ENCODE data around the gene ZNF804B.

The ZNF804B gene

DNA sequence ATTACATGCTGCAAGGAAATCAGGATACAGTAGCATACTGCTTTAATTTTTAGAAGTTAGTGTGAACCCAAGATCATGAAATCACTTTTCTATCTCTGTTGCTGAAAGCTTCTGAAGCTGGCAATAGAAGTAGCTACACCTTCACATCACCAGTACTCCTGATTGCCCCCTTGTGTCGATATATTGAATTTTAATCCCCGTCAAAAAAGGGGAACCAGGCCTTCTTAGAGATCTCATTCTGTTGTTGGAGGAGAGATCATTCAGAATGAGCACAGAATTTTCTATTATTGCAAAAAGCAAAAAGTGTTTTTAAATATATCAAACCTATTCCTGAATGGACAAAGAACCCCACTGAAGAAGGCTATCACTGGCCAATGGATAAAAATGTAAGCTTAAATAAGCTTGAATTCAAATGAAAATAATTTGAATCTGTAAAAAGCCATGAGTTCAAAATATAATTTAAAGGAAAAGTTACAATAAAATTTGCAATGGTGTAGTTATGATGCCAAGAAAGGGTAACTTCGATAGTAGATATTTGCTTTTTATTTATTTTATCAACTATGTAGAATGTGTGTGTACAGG is 75.7 kb downstream of the ZNF804B start:
- DNase-seq (ENCODE audit: low spot score) = no peak

DNA sequence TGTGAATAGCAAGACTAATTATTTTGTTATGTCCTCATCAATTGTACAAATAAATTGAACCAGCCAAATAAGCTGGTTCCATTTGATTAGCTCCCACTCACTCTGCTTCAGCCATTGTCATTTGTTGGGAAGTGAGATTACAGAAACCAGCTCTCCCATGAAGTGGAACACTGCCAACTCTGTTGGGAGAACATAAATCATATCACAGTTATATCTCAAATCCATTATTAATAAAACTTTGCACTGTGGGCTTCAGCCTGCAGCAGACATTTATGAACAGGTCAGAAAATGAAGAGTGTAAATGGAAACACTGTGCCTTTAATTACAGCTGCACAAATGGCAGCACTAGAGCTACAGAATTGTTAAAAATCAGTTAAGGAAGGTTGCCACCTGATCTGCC is 82.7 kb downstream of the ZNF804B start:
- DNase-seq (ENCODE audit: low spot score) = no peak

DNA sequence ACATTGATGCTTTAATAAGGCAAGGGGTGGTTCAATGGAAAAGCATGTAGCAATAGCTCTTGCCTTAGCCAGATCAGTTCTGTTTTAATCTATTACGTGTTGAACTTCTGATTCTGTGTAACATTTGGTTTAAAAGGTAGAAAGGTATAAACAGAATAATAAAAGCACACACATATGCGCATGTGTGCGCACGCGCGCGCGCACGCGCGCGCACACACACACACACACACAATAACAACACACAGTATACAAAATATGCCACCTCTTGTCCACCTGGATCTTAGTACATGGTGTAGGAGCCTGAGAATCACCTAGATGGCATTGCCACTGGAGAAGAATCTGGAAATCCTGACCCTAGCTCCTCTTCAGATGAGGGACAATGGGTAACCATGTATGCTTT is 85.6 kb downstream of the ZNF804B start:
- DNase-seq (ENCODE audit: low spot score) = no peak

DNA sequence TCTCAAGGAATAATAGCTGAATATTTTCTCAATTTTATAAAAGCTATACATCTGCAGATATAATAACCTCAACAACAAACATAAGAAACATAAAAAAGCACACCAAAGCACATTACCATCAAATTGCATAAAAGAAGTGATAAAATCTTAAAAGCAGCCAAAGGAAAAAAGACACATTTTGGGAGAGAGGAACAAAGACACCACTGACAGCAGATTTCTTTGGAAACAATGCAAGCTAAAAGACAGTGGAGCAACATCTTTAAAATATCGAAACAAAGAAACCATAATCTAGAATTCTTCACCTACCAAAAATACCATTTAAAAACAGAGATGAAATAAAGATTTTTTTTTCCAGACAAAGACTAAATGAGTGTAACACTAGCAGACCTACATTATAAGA is 91.7 kb downstream of the ZNF804B start:
- DNase-seq (ENCODE audit: low spot score) = no peak

DNA sequence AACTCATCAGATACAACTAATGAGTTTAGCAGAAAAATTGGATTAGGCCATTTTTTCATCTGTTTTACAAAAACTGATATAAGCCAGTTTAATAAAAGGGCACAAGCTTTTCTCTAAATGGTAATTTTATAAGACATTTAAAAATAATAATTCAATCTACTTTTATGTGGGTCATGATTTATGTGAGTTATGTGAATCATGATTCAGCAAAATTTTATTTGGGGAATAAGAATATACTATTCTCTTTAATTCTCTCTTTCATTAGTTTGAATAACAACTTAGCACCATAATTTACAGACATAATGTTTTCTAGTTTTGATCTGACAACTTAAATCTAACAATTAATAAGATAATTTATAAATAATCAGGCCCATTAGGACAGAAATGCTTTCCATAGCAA is 99.8 kb downstream of the ZNF804B start:
- DNase-seq (ENCODE audit: low spot score) = no peak

DNA sequence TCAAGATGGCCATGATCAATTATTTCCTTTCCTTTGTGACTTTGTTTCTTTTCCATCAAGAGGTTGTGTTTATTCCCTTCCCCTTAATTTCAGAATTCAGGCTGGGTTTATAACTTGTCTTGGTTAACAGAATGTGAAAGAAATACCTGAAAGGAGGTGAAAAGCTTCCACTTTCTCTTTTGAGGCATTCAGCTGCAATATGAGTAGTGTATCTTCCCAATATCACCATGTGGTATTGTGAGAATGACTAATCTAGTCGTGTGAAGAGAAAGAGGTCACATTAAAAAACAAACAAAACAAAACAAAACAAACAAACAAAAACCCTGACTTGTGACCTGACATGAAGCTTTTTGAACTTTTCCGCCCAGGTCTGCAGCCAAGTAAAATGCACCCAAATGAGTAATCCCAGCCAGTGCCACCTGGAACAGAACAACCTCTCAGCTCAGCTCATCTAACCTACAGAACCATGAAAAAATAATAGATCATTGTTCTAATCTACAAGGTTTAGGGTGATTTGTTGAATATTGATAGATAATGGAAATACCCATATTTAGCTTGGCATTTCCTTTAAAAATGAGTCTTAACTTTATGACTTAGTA is 106.9 kb downstream of the ZNF804B start:
- DNase-seq (ENCODE audit: low spot score) = no peak

DNA sequence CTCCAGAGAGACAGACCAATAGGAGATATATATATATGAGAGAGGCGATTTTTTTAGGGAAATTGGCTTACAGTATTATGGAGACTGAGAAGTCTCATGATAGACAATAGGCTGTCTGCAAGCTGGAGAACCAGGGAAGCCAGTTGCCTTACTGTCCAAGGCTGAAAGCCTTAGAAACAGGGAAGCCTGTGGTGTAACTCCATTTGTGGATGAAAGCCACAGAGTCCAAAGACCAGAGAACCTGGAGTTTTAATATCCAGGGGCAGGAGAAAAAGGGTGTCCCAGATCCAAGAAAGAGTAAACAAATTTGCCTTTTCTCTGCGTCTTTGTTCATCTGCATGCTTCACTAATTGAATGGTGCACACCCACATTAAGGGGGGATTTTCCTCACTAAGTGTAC is 107.7 kb downstream of the ZNF804B start:
- no peak for DNase-seq (ENCODE audit: low spot score)

DNA sequence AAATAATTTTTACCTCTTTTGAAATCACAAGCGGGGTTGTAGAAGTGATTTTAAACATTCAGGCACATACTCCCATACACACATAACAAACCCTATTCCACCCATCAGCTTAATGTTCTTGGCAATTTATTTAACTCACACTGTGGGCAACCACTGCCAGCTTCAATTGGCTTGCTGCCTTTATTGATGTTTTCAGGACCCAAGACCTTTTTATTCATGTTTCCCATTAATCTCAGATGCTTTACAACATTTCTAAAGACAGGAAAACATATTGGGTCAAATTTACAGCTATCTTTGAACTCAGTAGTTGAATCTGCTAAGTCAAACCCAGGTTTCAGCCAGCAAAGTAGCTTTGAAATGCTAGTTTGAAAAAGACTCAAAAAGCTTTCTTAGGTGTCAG is 109.0 kb downstream of the ZNF804B start:
- no peak for DNase-seq (ENCODE audit: low spot score)

DNA sequence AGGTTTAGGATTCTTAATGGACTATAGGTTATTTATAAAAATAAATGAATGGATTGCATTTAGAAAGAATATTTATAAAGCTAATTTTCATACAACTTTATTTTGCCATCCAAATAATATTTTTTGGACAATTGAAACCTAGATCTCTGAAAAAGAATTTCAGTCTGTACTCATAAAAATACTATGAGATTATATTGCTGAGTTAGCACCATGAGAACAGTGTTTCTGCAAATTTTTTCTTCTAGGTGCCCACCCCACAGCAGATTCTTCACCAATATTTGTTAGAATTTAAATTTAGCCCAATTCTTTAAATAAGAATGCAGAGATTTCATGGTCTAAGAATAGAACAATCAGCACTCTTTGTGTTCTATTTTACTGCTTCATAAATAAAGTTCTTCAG is 121.6 kb downstream of the ZNF804B start:
- DNase-seq (ENCODE audit: low spot score) = no peak

DNA sequence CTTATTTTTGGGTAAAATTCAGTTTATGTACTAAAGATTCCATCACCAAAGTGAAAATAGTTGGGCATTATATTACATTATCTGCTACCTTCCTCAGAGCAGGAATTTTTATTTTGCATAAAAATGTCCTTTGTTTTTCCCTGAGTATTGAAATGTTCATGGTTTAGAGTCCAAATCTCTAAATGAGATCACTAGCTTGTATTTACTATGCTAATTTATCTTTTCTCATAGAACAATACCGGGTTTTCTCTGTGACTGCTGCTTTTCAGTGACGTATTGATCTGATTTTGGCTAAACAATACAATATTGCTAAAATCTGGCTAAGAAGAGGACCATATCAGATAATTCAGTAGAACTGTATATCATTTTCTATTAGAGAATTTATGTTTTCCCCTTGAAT is 125.6 kb downstream of the ZNF804B start:
- DNase-seq (ENCODE audit: low spot score) = no peak

DNA sequence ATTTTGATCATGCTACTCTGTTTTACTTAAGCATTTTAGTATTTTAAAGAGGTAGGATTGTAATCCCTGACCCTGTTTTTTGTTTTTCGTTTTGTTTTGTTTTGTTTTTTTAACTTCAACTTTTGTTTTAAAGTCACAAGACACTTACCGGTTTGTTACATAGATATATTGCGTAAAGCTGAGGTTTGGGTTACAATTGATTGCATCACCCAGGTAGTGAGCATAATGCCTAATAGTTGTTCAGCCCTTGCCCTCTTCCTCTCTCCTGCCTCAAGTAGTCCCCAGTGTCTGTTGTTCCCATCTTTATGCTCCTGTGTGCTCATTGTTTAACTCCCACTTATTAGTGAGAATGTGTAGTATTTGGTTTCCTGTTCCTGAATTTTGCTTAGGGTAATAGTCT is 129.2 kb downstream of the ZNF804B start:
- no peak for DNase-seq (ENCODE audit: low spot score)

DNA sequence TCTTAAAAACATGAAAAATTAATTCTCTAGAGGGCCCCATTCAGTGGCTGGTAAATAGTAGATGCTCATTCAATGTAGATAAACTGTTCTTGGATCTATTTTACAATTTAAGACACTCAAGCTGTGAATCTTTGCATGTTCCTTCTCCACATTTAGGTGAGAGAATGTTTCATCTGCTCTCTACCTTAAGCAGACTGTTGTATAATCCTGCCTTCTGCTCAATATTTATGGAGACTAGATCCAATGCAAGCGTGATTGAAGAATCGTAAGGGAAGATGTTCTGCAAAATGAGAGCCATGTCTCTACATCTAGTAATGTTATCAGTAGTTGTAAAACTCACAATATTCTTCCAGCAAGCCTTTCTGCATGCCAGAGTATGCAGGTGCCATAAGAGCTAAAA is 151.0 kb downstream of the ZNF804B start:
- DNase-seq (ENCODE audit: low spot score) = no peak

DNA sequence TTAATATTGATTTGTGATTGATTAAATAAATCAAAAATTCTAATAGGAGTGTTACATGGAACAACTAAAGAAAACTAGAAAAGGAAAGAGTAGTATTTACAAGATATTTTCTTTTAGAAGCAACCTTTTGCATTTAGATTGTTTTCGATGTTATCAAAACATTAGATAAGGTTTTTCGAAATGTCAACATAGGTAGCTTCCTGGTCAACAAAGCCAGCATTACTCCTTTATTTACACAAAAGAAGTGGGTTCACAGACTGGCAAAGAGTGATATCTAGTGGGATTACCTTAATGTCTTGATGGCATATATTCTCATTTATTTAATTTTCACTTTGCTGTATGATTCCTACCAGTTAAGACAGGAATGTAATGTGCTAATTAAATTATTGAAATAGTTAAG is 153.4 kb downstream of the ZNF804B start:
- no peak for DNase-seq (ENCODE audit: low spot score)

DNA sequence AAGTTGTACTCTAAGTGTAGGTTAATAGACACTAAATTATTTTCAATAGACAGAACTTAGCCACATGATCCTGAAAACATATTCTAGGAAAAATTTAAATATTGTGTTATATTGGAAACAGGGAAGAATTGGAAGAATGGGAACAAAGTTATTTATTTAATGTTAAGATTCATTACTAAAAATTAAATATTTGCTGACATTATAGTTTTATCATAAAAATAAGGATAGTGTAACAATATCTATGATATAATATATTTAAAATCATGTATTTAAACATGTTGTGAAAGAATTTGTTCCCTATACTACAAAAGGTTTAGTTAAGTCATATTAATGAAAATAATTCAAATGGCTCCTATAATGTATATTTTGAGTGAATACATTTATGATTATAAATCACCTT is 156.1 kb downstream of the ZNF804B start:
- no peak for DNase-seq (ENCODE audit: low spot score)

DNA sequence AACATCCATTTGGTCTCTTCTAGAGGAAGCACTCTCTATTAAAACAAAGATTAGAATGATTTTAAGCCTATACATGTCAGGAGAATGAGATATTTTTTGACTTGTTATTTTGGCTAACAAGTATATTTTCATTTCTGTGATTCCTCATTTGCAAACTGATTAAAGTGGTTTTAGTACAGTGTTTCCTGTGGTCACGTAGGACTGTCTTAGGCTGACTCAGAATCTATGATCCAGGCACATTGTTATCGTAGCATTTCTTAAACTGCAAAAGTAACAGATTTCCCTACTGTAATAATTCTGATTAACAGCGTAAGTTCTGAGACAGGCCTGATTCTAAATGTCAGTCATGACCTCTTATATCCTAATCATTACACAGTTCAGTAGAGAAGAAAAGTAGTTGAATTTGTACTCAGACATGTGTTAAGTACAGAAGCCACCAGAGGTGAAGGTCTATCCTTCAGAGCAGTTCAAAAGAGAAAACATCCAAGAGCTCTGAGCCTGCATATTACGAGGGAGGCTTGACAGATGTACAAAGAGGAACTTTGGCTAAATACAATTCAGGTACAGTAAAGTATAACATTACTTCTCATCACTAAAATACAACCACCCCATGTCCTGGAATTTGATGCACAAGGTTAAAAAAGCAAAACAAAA is 160.1 kb downstream of the ZNF804B start:
- DNase-seq (ENCODE audit: low spot score) = no peak

DNA sequence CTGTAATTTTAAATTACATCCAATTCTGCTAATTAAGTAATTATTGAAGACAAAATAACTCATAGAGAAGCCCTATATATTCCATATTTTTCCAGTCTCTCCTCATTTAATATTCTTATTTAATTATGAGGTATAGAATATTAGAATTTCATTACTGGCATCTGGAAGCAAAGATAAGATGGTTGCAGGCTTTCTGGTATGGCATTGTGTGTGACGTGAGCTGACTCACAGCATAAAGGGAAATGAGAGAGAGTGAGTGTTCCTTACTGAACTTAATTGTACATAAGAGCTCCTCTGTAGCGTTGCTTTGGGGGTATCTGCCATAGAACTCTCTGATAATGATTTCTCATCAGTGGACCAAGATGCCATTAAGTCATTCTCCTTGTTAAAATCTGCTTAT is 163.4 kb downstream of the ZNF804B start:
- no peak for DNase-seq (ENCODE audit: low spot score)

DNA sequence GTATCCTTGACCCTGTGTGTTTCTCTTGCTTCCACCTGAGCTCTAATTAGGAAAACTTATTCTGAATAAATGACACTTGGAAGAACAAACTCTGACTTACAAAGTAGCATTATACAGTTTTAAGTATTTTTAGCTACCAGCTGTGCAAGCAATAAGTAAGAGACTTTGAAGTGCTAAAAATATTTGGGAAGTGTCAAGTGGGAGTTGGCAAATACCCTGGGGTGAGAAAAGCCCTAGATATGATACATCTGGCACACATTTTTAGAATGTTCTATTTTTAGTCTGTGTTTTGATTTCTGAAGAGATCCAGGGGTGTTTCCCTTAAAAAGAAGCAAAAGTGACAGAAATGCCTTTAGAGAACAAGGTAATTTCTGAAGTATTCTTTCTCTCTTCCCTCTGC is 168.8 kb downstream of the ZNF804B start:
- DNase-seq (ENCODE audit: low spot score) = no peak

DNA sequence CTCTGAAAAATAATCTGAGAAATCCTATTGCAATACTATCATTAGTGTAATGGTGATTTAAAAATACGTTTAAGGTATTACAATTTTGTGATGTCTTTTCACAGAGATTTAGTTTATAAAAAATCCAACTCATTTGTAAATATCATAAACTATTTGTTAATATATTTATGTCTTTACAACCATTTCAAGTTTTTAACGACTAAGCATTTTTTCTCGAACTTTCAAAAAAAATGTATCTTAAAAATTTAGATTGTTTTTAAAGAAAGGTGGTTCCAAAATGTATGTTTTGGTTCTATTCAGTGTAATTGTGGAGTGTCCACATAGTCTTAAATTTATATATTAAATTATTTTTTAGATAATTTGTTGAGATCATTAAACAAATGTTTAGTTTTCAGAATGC is 170.2 kb downstream of the ZNF804B start:
- DNase-seq (ENCODE audit: low spot score) = no peak

DNA sequence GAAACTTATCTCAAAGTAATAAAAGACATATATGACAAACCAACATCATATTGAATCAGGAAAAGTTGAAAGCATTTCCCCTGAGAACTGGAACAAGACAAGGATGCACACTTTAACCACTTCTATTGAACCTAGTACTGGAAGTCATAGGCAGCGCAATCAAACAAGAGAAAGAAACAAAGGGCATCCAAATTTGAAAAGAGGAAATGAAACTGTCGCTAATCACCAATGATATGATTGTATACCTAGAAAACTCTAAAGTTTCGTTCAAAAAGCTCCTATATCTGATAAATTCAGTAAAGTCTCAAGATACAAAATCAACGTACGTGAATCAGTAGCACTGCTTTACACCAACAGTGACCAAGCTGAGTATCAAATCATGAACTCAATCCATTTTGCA is 173.8 kb downstream of the ZNF804B start:
- DNase-seq (ENCODE audit: low spot score) = no peak

DNA sequence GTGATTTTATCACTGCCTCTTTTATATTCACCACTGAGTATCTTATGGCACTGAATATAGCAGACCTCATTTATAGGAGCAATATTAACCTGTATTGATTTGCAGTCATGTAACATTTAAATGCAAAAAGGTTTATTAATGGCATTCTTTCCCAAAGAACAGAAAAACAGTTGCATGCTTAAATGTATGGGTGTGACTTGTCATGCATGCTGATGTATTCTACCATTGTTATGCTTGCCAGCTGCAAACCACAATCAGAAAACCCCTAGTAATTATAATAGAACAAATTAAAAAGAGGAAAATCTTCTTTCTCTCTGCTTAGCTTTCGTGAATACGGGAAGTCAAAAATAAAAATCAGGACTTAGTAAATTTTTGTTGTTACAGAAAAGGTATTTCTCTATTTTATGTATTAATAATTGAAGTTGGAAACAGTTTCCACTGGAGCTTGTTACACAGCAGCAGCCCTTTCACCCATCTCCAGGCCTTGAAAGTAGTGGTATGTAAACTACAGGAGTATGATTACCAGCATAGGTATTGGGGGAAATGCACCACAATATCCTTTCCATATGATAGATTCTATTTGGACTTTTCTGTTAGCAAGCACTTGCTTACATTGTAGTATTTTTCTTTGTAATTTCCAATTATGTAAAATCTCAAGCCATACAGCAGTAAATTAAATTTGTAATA is 183.5 kb downstream of the ZNF804B start:
- no peak for DNase-seq (ENCODE audit: low spot score)

DNA sequence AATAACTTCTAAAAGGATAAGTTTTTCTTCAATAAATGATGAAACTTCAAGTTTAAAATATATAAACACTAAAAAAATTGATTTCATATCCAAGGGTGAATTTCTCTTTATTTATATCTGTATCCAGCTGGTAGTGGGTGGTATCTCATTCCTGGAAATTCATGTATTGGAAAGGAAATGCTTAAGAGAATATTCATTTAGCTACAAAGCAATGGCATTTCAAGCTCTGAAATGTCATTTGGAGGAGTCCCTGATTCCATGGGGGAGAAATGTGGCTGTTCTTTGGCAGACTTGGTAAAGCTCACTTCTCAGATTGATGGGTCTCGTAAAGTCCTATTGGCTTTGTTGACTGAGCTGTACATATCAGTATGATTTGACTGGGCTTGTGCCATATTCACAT is 192.3 kb downstream of the ZNF804B start:
- DNase-seq (ENCODE audit: low spot score) = no peak

DNA sequence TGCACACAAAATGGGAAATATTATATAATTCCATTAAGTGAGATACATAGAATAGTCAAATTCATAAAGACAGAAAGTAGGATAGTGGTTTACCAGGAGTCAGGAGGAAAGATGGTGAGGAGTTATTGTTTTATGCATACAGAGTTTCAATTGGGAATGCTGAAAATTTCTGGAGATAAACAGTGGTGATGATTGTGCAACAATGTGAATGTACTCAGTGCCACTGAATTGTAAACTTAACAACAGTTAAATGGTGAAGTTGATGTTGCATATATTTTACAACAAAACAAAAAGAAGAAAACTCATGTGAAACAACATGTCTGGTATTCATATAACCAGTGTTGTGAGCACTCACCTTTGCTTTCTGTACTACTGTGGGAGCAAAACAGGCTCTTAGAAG is 204.9 kb downstream of the ZNF804B start:
- no peak for DNase-seq (ENCODE audit: low spot score)

DNA sequence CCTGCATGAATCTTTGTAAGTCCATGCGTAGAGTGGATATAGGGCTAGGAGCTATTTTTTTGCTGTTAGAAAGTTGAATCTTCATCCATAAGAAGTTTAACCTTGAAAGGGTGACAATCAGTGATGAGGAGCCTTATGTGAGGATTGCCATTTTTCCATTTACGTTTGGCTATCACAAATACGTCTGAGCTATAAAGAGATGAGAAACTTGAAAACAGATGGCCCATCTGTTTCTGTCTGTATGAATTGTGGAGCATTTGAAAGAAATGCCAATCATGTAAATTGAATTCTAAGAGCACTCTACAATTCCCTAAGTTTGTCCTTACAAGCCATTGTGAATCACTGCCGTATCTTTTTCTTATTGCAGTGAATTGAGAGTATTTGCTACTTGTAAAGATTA is 205.9 kb downstream of the ZNF804B start:
- DNase-seq (ENCODE audit: low spot score) = no peak

DNA sequence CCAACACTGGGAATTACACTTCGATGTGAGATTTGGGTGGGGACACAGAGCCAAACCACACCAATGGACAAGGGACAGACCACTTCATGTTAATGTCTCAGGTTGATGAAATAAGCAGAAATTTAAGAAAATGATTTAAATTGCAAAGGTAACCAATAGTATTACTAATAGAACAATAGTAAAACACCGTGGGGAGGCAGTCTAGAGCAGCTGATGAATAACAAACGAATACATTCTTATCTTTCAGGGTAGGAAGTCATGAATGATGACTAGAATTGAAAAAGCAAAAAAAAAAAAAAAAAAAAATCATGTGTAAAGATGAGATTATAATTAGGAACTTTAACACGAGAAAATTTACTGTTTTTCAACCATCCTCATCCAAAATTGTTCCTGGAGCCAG is 207.9 kb downstream of the ZNF804B start:
- no peak for DNase-seq (ENCODE audit: low spot score)
